Measurements from ENCODE around the gene MXD4. TPM values are rescaled to one million over a fixed set of nuclear protein-coding genes. Genes with fewer than 3 reads are reported as not detected.

MXD4 gene
- total and polyA plus RNA-seq, 9 of the 15 experiments (the other 6 are each of a cell fraction or from before 2014, with no cell fraction given) = 0.06 to 13.5 (median 5.9) TPM

GRCh38 chr4:2283199-2283711, 21.3 kb upstream of the MXD4 start (continued):
- TF ChIP-seq ZNF79 (CRISPR knock-in tag; IDR thresholded peaks at IDR 0.05; ENCODE audit: low read depth) (no peak), ZNF512 (tag; IDR thresholded peaks at IDR 0.05) (no peak), HDAC6 (IDR thresholded peaks at IDR 0.05; ENCODE audit: low read depth, low read length) (no peak), MNT (conservative IDR thresholded peaks at IDR 0.05) (no peak), RFX7 (CRISPR knock-in tag; IDR thresholded peaks at IDR 0.05) (no peak), RERE (CRISPR knock-in tag; IDR thresholded peaks at IDR 0.05; ENCODE audit: borderline replicate concordance) (no peak), ZNF75A (CRISPR knock-in tag; IDR thresholded peaks at IDR 0.05) (no peak), BRF2 (IDR thresholded peaks at IDR 0.05; ENCODE audit: borderline replicate concordance, insufficient read depth, insufficient read length) (no peak), E2F1 (CRISPR knock-in tag; IDR thresholded peaks at IDR 0.05) (no peak)

Measured in K562 (cell line).